A549 (cell line): ENCODE results near the gene UBE2L5.

ENCODE experiments used
- CEBPB ChIP-seq, 2 experiments: fragments of >200 bp in 1 of 2; sonication (Bioruptor Twin) in 1 of 2; formaldehyde crosslinking in 1 of 2; IDR thresholded peaks; 2 replicates each; pipeline ENCODE4 v1.6.1; 2012 to 2016
- MYC ChIP-seq: IDR thresholded peaks from 2 replicates; pipeline ENCODE4 v1.6.1; 2012; ENCODE audit warnings: mild to moderate bottlenecking, inconsistent platforms, low read length, improper control_type of control experiment, borderline replicate concordance
- POLR2A ChIP-seq: IDR thresholded peaks from 2 replicates; pipeline ENCODE4 v1.6.1; 2012; ENCODE audit warnings: mild to moderate bottlenecking, low read length
- TF ChIP-seq, protein P1 (sequence below): fragments of >200 bp; sonication (Bioruptor Twin); formaldehyde crosslinking; IDR thresholded peaks from 3 replicates; pipeline ENCODE4 v1.5.1; 2016

DNA sequence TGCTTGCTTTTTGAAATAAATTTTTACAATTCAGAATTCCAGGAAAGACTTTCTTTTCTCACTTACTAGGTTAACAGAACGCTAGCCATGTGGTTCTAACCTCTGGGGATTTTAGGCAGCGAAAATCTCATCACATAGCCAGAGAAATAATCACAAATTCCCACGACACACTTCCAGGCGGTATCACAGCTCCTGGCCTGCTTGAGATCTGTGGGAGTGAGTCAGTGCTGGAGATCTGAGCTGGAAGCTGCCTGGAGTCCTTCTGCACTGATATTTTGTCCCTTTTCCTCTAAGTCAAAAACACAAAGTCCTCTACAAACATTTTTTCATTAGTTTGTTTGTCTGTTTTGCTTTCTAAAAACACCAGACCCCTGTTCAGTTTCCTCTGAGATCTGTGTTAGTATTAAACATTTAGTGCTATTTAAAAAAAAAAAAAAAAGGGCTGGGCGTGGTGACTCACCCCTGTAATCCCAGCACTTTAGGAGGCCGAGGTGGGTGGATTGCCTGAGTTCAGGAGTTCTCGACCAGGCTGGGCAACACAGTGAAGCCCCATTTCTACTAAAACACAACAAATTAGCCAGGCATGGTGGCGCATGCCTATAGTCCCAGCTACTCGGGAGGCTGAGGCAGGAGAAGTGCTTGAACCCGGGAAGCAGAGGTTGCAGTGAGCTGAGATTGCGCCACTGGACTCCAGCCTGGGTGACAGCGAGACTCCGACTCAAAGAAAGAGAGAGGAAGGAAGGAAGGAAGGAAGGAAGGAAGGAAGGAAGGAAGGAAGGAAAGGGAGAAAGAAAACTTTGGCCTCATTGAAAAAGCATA, 12.2 kb upstream of the UBE2L5 start:
- TF ChIP-seq POLR2A (no peak), CEBPB (IDR thresholded peaks at IDR 0.05) (no peak), MYC (no peak)
- TF ChIP-seq, protein P1, sequence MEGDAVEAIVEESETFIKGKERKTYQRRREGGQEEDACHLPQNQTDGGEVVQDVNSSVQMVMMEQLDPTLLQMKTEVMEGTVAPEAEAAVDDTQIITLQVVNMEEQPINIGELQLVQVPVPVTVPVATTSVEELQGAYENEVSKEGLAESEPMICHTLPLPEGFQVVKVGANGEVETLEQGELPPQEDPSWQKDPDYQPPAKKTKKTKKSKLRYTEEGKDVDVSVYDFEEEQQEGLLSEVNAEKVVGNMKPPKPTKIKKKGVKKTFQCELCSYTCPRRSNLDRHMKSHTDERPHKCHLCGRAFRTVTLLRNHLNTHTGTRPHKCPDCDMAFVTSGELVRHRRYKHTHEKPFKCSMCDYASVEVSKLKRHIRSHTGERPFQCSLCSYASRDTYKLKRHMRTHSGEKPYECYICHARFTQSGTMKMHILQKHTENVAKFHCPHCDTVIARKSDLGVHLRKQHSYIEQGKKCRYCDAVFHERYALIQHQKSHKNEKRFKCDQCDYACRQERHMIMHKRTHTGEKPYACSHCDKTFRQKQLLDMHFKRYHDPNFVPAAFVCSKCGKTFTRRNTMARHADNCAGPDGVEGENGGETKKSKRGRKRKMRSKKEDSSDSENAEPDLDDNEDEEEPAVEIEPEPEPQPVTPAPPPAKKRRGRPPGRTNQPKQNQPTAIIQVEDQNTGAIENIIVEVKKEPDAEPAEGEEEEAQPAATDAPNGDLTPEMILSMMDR: no peak
